Left ventricle myocardium inferior (tissue), 1 donor: ENCODE results near the gene ERAS. TPM values are rescaled to one million over a fixed set of nuclear protein-coding genes. Genes with fewer than 3 reads are reported as not detected.
"Not testable (repeated sequence)": the region's sequence is repeated elsewhere in the genome, so short reads cannot be mapped to it uniquely, and the experiment has no call there.

Source experiments
- DNase-seq: peaks from one replicate; pipeline ENCODE4 v3.0.0-alpha.2; 2020
- H3K27ac ChIP-seq: fragments of 200-600 bp; replicated peaks from 2 replicates; pipeline ENCODE4 v1.8.0; 2021
- H3K27me3 ChIP-seq: fragments of 200-600 bp; 2 replicates; pipeline ENCODE4 v1.8.0; 2021; ENCODE audit warnings: low read depth
- H3K36me3 ChIP-seq: fragments of 200-600 bp; 2 replicates; pipeline ENCODE4 v1.8.0; 2021
- H3K4me1 ChIP-seq: fragments of 200-600 bp; 2 replicates; pipeline ENCODE4 v1.8.0; 2021
- H3K4me3 ChIP-seq: fragments of 200-600 bp; 2 replicates; pipeline ENCODE4 v1.8.0; 2021; ENCODE audit warnings: mild to moderate bottlenecking, moderate library complexity
- H3K9me3 ChIP-seq: fragments of 200-600 bp; replicated peaks from 2 replicates; pipeline ENCODE4 v1.8.0; 2021
- intact Hi-C: fragments of 100-400 bp; cut with micrococcal nuclease; formaldehyde crosslinking; loops from one replicate; pipeline ENCODE4 v1.11.0; 2022
- total RNA-seq: library from RNA; stranded (reverse); fragmentation: NEBNext Ultra II Directional; extraction: Animal tissue kit (Norgen Biotek cat#: 25700); gene quantifications from one replicate; pipeline ENCODE4 v1.2.1, GENCODE V29; 2021
- TF ChIP-seq, protein P1 (sequence below): fragments of 200-600 bp; IDR thresholded peaks from 2 replicates; pipeline ENCODE4 v1.8.0; 2021; ENCODE audit warnings: antibody characterized with exemption, mild to moderate bottlenecking, borderline replicate concordance
- donor health status: DM: no; HTN: yes; CAD: no; lungs with severe emphysema.

The ERAS gene
- total RNA-seq, 1 donor from 2014 or later, result not detected

DNA sequence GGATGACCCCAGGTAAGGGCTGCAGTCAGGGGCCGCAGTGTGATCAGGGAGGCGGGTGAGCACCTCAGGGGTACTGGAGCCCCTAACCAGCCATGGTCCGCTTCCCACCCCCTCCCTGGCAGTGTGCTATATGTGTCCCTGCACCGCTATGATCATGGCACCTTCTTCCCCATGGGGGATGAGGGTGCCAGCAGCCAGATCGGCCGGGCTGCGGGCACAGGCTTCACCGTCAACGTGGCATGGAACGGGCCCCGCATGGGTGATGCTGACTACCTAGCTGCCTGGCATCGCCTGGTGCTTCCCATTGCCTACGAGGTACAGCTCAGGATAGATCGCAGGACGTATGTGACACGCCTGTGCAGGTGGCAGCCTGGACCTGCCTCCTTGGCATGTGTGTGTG is 8.2 kb upstream of the ERAS start:
- Histone ChIP-seq H3K27me3 (no peaks in the 10 kb centered on the region), H3K36me3 (peaks cover 38% of the 10 kb centered on the region), H3K27ac (no peak overlapping the region), H3K4me3 (no peak overlapping the region), H3K4me1 (no peaks in the 10 kb centered on the region), H3K9me3 (no peaks in the 10 kb centered on the region)
- TF ChIP-seq, protein P1, sequence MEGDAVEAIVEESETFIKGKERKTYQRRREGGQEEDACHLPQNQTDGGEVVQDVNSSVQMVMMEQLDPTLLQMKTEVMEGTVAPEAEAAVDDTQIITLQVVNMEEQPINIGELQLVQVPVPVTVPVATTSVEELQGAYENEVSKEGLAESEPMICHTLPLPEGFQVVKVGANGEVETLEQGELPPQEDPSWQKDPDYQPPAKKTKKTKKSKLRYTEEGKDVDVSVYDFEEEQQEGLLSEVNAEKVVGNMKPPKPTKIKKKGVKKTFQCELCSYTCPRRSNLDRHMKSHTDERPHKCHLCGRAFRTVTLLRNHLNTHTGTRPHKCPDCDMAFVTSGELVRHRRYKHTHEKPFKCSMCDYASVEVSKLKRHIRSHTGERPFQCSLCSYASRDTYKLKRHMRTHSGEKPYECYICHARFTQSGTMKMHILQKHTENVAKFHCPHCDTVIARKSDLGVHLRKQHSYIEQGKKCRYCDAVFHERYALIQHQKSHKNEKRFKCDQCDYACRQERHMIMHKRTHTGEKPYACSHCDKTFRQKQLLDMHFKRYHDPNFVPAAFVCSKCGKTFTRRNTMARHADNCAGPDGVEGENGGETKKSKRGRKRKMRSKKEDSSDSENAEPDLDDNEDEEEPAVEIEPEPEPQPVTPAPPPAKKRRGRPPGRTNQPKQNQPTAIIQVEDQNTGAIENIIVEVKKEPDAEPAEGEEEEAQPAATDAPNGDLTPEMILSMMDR, result no peak
- DNase-seq, result no peak
- intact Hi-C loops, result no loop called here

DNA sequence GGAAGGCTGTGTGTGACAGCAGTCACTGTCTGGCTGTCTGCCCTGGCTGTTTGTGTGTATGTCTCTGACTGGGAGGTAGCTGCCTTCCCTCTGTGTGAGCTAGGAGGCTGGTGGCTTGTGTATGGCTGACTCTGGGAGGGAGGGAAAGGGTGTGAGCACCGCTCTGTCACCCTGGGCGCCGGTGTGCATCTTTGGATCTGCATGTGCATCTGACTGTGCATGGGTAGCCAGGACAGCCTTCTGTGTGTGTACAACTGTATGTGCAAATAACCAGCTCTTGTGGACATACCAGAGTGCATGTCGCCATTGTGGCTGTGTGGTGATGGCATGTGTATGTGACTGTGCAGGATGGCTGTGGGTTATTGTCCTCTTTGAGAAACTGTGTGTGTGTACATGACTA is 7.4 kb upstream of the ERAS start:
- intact Hi-C loops, result no loop called here

DNA sequence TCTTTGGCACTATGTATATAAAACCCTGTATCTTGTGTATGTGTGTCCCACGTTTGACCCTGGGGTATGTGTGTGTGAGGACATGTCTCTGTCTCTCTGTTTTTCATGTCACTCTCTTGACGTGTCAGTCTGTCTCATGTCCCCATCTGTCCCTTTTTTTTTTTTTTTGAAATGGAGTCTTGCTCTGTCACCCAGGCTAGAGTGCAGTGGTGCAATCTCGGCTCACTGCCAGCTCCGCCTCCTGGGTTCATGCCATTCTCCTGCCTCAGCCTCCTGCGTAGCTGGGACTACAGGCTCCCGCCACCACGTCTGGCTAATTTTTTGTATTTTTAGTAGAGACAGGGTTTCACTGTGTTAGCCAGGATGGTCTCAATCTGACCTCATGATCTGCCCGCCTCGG is 6.9 kb upstream of the ERAS start:
- H3K36me3 ChIP-seq, result peaks cover 43% of the 10 kb centered on the region
- H3K27me3 ChIP-seq, intact Hi-C loops: not testable (repeated sequence)

More for the DNA sequence above, 7.4 kb upstream of the ERAS start:
- no peaks in the 10 kb centered on the region for H3K4me1 ChIP-seq
- no peak overlapping the region for H3K27ac ChIP-seq
- H3K36me3 ChIP-seq, result peaks cover 41% of the 10 kb centered on the region
- H3K4me3 ChIP-seq, result no peak overlapping the region
- no peaks in the 10 kb centered on the region for H3K27me3 ChIP-seq
- DNase-seq, result no peak
- TF ChIP-seq, protein P1, result no peak
- no peaks in the 10 kb centered on the region for H3K9me3 ChIP-seq

DNA sequence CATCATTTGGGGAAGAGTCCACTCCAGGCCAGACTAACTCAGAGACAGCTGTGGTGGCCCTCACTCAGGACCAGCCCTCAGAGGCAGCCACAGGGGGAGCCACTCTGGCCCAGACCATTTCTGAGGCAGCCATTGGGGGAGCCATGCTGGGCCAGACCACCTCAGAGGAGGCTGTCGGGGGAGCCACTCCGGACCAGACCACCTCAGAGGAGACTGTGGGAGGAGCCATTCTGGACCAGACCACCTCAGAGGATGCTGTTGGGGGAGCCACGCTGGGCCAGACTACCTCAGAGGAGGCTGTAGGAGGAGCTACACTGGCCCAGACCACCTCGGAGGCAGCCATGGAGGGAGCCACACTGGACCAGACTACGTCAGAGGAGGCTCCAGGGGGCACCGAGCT is 3.3 kb upstream of the ERAS start:
- TF ChIP-seq, protein P1, result no peak
- intact Hi-C loops, result no loop called here

More for the DNA sequence above, 6.9 kb upstream of the ERAS start:
- not testable (repeated sequence) for H3K4me1 ChIP-seq, H3K9me3 ChIP-seq, H3K4me3 ChIP-seq, DNase-seq, H3K27ac ChIP-seq

DNA sequence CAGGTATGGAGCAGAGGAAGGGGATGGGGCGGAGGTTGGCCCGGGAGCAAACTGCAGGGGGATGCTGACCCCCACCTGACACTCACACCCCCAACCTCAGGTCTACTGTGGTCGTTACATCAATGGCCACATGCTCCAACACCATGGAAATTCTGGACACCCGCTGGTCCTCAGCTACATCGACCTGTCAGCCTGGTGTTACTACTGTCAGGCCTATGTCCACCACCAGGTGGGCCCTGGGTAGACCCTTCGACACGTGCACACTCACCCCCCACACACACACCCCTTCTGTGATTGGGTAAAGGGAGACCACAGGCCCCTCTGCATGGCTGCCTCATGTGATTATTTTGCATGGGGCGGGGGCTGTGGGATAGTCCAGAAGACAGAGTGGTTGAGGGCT is 2.2 kb upstream of the ERAS start:
- Histone ChIP-seq H3K27me3 (peaks cover 17% of the 10 kb centered on the region), H3K9me3 (no peaks in the 10 kb centered on the region), H3K27ac (no peak overlapping the region), H3K36me3 (peaks cover 23% of the 10 kb centered on the region), H3K4me1 (no peaks in the 10 kb centered on the region), H3K4me3 (no peak overlapping the region)
- DNase-seq, result no peak
- TF ChIP-seq, protein P1, result no peak
- intact Hi-C loops, result no loop called here

More for the DNA sequence above, 3.3 kb upstream of the ERAS start:
- Histone ChIP-seq H3K9me3 (no peaks in the 10 kb centered on the region), H3K27me3 (peaks cover 17% of the 10 kb centered on the region), H3K27ac (no peak overlapping the region), H3K4me3 (no peak overlapping the region), H3K36me3 (peaks cover 33% of the 10 kb centered on the region), H3K4me1 (no peaks in the 10 kb centered on the region)
- DNase-seq, result no peak

DNA sequence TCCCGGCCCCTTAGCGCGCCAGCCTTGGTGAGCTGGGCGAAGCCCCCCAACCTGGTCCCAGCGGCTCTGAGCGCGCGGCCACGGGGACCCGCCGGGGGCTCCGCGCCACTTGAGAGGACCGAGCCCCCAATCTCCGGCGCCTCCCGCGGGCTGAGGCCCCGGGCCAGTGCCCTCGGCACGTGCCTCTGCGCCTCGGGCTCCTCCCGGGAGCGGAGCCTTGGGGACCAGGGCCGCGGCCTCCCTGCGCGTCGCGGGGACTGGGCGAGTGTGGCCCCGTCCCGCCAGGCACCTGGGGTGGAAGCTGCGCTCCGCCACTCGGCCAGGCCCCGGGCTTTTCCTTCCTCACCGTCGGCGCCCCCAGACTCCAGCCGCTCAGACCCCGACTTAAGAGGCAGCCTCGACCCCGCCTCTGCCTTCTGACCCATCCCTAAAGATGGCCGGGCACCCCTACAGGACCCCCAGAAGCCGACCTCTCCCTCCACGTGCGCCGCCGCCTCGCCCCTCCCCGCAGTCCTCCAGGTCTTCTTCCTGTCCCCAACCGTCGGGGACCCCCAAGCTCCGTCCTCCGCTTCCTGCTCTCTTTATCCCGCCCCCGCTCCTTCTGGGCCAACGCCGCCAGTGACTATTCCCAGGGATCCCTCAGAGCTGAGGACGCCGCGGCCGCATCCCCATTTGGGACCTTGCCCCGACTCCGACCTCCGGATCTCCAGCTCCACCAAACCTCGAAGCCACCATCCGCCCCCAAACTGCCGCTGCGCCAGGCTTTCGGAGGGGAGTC is 752 bp downstream of the ERAS start:
- peaks cover 39% of the 10 kb centered on the region for H3K27me3 ChIP-seq
- peaks cover 19% of the 10 kb centered on the region for H3K36me3 ChIP-seq
- TF ChIP-seq, protein P1, result no peak
- H3K4me1 ChIP-seq, result no peaks in the 10 kb centered on the region
- no peaks in the 10 kb centered on the region for H3K9me3 ChIP-seq
- no peak overlapping the region for H3K4me3 ChIP-seq
- DNase-seq, result no peak
- intact Hi-C loops, result no loop called here
- no peak overlapping the region for H3K27ac ChIP-seq
